HepG2 (cell line): ENCODE data around the gene PLCB1. TPM values are rescaled to one million over a fixed set of nuclear protein-coding genes. Genes with fewer than 3 reads are reported as not detected.
A peak's percentile ranks its signal among the peaks of the same experiment; 100 is the strongest.

Source experiments
- ATAC-seq: fragments of 200-7000 bp; cut with Tn5 transposase; 3 replicates; pipeline ENCODE4 v1.9.1; 2020; ENCODE audit warnings: mild to moderate bottlenecking, moderate library complexity
- BruUV-seq: library from RNA; stranded (reverse); fragments of 400-500 nt; replicated peaks from 2 replicates; lab custom pipeline; 2021; lab: Mats Ljungman, UMichigan
- CTCF ChIA-PET: fragments of 300-600 bp; formaldehyde crosslinking; extraction: SDS; loops from one replicate; lab custom pipeline; 2021; ENCODE audit warnings: low total read pairs, inconsistent platforms, low intra/inter-chr PET ratio; lab: Yijun Ruan, JAX
- POLR2A ChIA-PET: fragments of 350-600 bp; sonication (Branson Sonifier 250); formaldehyde crosslinking; loops from one replicate; lab custom pipeline; 2020; ENCODE audit warnings: antibody characterized with exemption, inconsistent platforms; lab: Yijun Ruan, JAX
- DNase-seq: peaks from one replicate; pipeline ENCODE4 v3.0.0-alpha.2; 2015; ENCODE audit warnings: low spot score
- FAIRE-seq: peaks from 3 replicates; lab custom pipeline; 2011; peaks lifted over from hg19 to GRCh38; lab: Jason Lieb, UNC
- H2AFZ ChIP-seq: one replicate; pipeline ENCODE4 v1.6.1; 2011; ENCODE audit warnings: low read length, inconsistent platforms
- H3K27ac ChIP-seq: fragments of 300-600 bp; 3 replicates; pipeline ENCODE4 v1.8.0; 2011; ENCODE audit warnings: mixed run types, mild to moderate bottlenecking, mixed read lengths, low read length, inconsistent platforms; ENCODE audit not compliant: insufficient read depth; ENCODE audit errors: extremely low read length
- H3K27me3 ChIP-seq, 2 experiments: fragments of 200-600 bp in 1 of 2; 2 replicates in 1 of 2; 3 replicates in 1 of 2; pipeline versions ENCODE4 v1.6.0 to v1.8.0; 2011; ENCODE audit warnings: low read length in 2 of 2, mild to moderate bottlenecking in 2 of 2, moderate library complexity in 2 of 2, inconsistent platforms in 1 of 2; ENCODE audit not compliant: insufficient read depth in 2 of 2, control insufficient read depth in 1 of 2
- H3K36me3 ChIP-seq, 2 experiments: fragments of 200-600 bp in 1 of 2; replicated peaks in 1 of 2; 2 replicates in 1 of 2; 3 replicates in 1 of 2; pipeline versions ENCODE4 v1.5.1 to v1.8.0; 2011; ENCODE audit warnings: low read length in 2 of 2, inconsistent platforms in 1 of 2; ENCODE audit not compliant: insufficient read depth in 2 of 2, control insufficient read depth in 1 of 2
- H3K4me1 ChIP-seq: 2 replicates; pipeline ENCODE4 v1.5.1; 2012; ENCODE audit warnings: low read length, inconsistent platforms; ENCODE audit not compliant: insufficient read depth
- H3K4me2 ChIP-seq: 2 replicates; pipeline ENCODE4 v1.6.0; 2011; ENCODE audit warnings: low read depth, low read length, inconsistent platforms
- H3K4me3 ChIP-seq, 3 experiments: fragments of 200-600 bp in 1 of 3; sonication (generic), shearing (Covaris generic) in 1 of 3; replicated peaks in 1 of 3; 2 replicates each; pipeline ENCODE4 v1.5.1; 2011 to 2016; ENCODE audit warnings: low read length in 3 of 3, inconsistent platforms in 2 of 3, low read depth in 2 of 3, mild to moderate bottlenecking in 2 of 3, control low read depth in 1 of 3, mixed read lengths in 1 of 3; ENCODE audit not compliant: insufficient read depth in 1 of 3
- H3K79me2 ChIP-seq: one replicate; pipeline ENCODE4 v1.6.1; 2011; ENCODE audit warnings: low read length, inconsistent platforms; ENCODE audit not compliant: insufficient read depth
- H3K9ac ChIP-seq: 2 replicates; pipeline ENCODE4 v1.6.0; 2011; ENCODE audit warnings: mild to moderate bottlenecking, low read depth, low read length, inconsistent platforms; ENCODE audit not compliant: insufficient read depth
- H3K9me3 ChIP-seq: 2 replicates; pipeline ENCODE4 v1.5.1; 2012; ENCODE audit warnings: mild to moderate bottlenecking, low read length
- H4K20me1 ChIP-seq: 2 replicates; pipeline ENCODE4 v1.6.0; 2011; ENCODE audit warnings: inconsistent platforms, mild to moderate bottlenecking, low read length, moderate library complexity; ENCODE audit not compliant: insufficient read depth
- AHR ChIP-seq: IDR thresholded peaks from 2 replicates; pipeline ENCODE4 v1.6.1; 2018; ENCODE audit warnings: missing genetic modification reagents, missing compliant biosample characterization
- ATRX ChIP-seq: sonication (generic); formaldehyde crosslinking; IDR thresholded peaks from 2 replicates; pipeline ENCODE4 v1.4.0; 2020; ENCODE audit warnings: missing genetic modification reagents, borderline replicate concordance
- FOSL2 ChIP-seq: sonication (generic); formaldehyde crosslinking; IDR thresholded peaks from 2 replicates; pipeline ENCODE4 v1.4.0; 2020; ENCODE audit warnings: missing genetic modification reagents
- HOMEZ ChIP-seq: IDR thresholded peaks from 2 replicates; pipeline ENCODE4 v1.6.1; 2016; ENCODE audit warnings: low read depth
- IRF9 ChIP-seq: sonication (generic); formaldehyde crosslinking; IDR thresholded peaks from 2 replicates; pipeline ENCODE4 v1.8.0; 2022; ENCODE audit warnings: missing genetic modification reagents, mild to moderate bottlenecking, borderline replicate concordance
- MAFF ChIP-seq: IDR thresholded peaks from 2 replicates; pipeline ENCODE4 v1.6.1; 2011; ENCODE audit warnings: low read depth, low read length, improper control_type of control experiment
- MAFK ChIP-seq, 2 experiments: IDR thresholded peaks in 1 of 2; conservative IDR thresholded peaks in 1 of 2; 2 replicates each; pipeline ENCODE4 v1.6.1; 2011; ENCODE audit warnings: improper control_type of control experiment in 2 of 2, low read length in 2 of 2
- MAX ChIP-seq: IDR thresholded peaks from 2 replicates; pipeline ENCODE4 v1.6.1; 2012; ENCODE audit warnings: inconsistent platforms
- MAZ ChIP-seq, 2 experiments: sonication (generic) in 1 of 2; formaldehyde crosslinking in 1 of 2; IDR thresholded peaks; 2 replicates each; pipeline versions ENCODE4 v1.5.0 to v1.6.1; 2012 to 2020; ENCODE audit warnings: low read depth in 2 of 2, mild to moderate bottlenecking in 2 of 2, borderline replicate concordance in 1 of 2, improper control_type of control experiment in 1 of 2, low read length in 1 of 2, missing genetic modification reagents in 1 of 2, moderate library complexity in 1 of 2
- NFE2 ChIP-seq: sonication (generic); formaldehyde crosslinking; IDR thresholded peaks from 2 replicates; pipeline ENCODE4 v1.4.0; 2020; ENCODE audit warnings: missing genetic modification reagents
- NFE2L2 ChIP-seq: fragments of 150-350 bp; IDR thresholded peaks from 2 replicates; pipeline ENCODE4 v1.6.1; 2014; ENCODE audit warnings: low read length
- NR2F6 ChIP-seq, 2 experiments: IDR thresholded peaks; 2 replicates each; pipeline ENCODE4 v1.6.1; 2016; ENCODE audit warnings: antibody characterized with exemption in 1 of 2, mild to moderate bottlenecking in 1 of 2
- RFXANK ChIP-seq: IDR thresholded peaks from 2 replicates; pipeline ENCODE4 v1.6.1; 2016
- SAP130 ChIP-seq: IDR thresholded peaks from 2 replicates; pipeline ENCODE4 v1.6.1; 2016; ENCODE audit warnings: low read depth
- SMAD1 ChIP-seq: sonication (generic); formaldehyde crosslinking; IDR thresholded peaks from 2 replicates; pipeline ENCODE4 v1.4.0; 2020; ENCODE audit warnings: missing genetic modification reagents, low read depth, mild to moderate bottlenecking, borderline replicate concordance
- SMAD3 ChIP-seq: sonication (generic); formaldehyde crosslinking; IDR thresholded peaks from 2 replicates; pipeline ENCODE4 v1.4.0; 2020; ENCODE audit warnings: missing genetic modification reagents
- SMYD3 ChIP-seq: sonication (generic); formaldehyde crosslinking; IDR thresholded peaks from 2 replicates; pipeline ENCODE4 v1.8.1; 2023; ENCODE audit warnings: mild to moderate bottlenecking, missing genetic modification reagents
- TBX3 ChIP-seq: fragments of 450-650 bp; IDR thresholded peaks from 2 replicates; pipeline ENCODE4 v1.6.1; 2017; ENCODE audit warnings: antibody characterized with exemption, mild to moderate bottlenecking, inconsistent platforms, borderline replicate concordance
- THAP8 ChIP-seq: sonication (generic); formaldehyde crosslinking; IDR thresholded peaks from 2 replicates; pipeline ENCODE4 v1.5.1; 2020; ENCODE audit warnings: missing genetic modification reagents, mild to moderate bottlenecking, borderline replicate concordance
- ZKSCAN8 ChIP-seq: IDR thresholded peaks from 2 replicates; pipeline ENCODE4 v1.6.1; 2016; ENCODE audit warnings: borderline replicate concordance, missing genetic modification reagents, missing compliant biosample characterization
- ZNF121 ChIP-seq: sonication (generic); formaldehyde crosslinking; IDR thresholded peaks from 2 replicates; pipeline ENCODE4 v1.5.0; 2020; ENCODE audit warnings: mild to moderate bottlenecking, missing genetic modification reagents
- ZNF20 ChIP-seq: sonication (generic); formaldehyde crosslinking; IDR thresholded peaks from 2 replicates; pipeline ENCODE4 v1.4.0; 2020; ENCODE audit warnings: mild to moderate bottlenecking, moderate library complexity, missing genetic modification reagents
- ZNF251 ChIP-seq: sonication (generic); formaldehyde crosslinking; IDR thresholded peaks from 2 replicates; pipeline ENCODE4 v1.9.0; 2021; ENCODE audit warnings: mild to moderate bottlenecking, missing genetic modification reagents
- ZNF543 ChIP-seq: sonication (generic); formaldehyde crosslinking; IDR thresholded peaks from 2 replicates; pipeline ENCODE4 v1.4.0; 2020; ENCODE audit warnings: mild to moderate bottlenecking, missing genetic modification reagents
- WGBS: methylation state at CpG from one replicate; pipeline ENCODE4 v1.1.6; 2017; ENCODE audit warnings: low lambda C conversion rate; 5-methylcytosine and 5-hydroxymethylcytosine counted together
- in situ Hi-C: cut with HindIII; loops from 2 replicates; pipeline ENCODE4 v1.10.0; 2017; ENCODE audit warnings: low pct_unique_long_range_greater_than_20kb; ENCODE audit not compliant: extremely low pct_ligation_motif_present
- intact Hi-C: fragments of 100-400 bp; cut with micrococcal nuclease; formaldehyde crosslinking; loops from one replicate; pipeline ENCODE4 v1.10.0; 2022; ENCODE audit not compliant: unreplicated experiment
- polyA plus RNA-seq, 8 experiments: library from polyadenylated mRNA; depleted of rRNA in 3 of 8; stranded (reverse) in 7 of 8; unstranded in 1 of 8; fragments of >200 nt; fragmentation: Illumina TruSeq in 4 of 8; extraction: Trizol in 4 of 8; gene quantifications; 2 replicates each; pipeline versions ENCODE4 v1.2.1 to v1.2.3, GENCODE V29; 2011 to 2016; ENCODE audit warnings: low read depth in 4 of 8, missing spikeins in 1 of 8, mixed read lengths in 1 of 8; ENCODE audit not compliant: insufficient read depth in 1 of 8
- total RNA-seq, 5 experiments: library from RNA; depleted of rRNA; stranded (reverse); fragments of >200 nt; fragmentation: Illumina TruSeq; extraction: Trizol; gene quantifications; 2 replicates each; pipeline ENCODE4 v1.2.3, GENCODE V29; 2016; ENCODE audit warnings: low read depth in 1 of 5

Gene PLCB1
- total and polyA plus RNA-seq, 2 of the 13 experiments (the other 11 are each of a cell fraction or from before 2014, with no cell fraction given): 42.4 to 55.9 TPM

- H4K20me1 ChIP-seq: no peaks in the 10 kb centered on the region
- ChIA-PET POLR2A (no interaction called here), CTCF (no interaction called here)
- no peaks in the 10 kb centered on the region for H3K9me3 ChIP-seq
- H3K4me3 ChIP-seq: no peak overlapping the region
- in situ Hi-C loops (loop anchor here (5.0 kb wide), 1 partner anchor 606 kb away; no protein-coding TSS in a partner anchor), intact Hi-C loops (no loop called here)
- no peak overlapping the region for H3K27ac ChIP-seq
- no TSS peak for BruUV-seq
- H3K4me2 ChIP-seq: no peak overlapping the region
- no peak overlapping the region for H2AFZ ChIP-seq
- 93% methylated on average over 2 of the region's 2 CpGs for WGBS
- H3K4me1 ChIP-seq: peaks cover 6% of the 10 kb centered on the region; the same call in 1 of the 2 replicates
- H3K79me2 ChIP-seq: no peaks in the 10 kb centered on the region
- H3K27me3 ChIP-seq: no peaks in the 10 kb centered on the region
- H3K9ac ChIP-seq: no peak overlapping the region
- FAIRE-seq (no peak), DNase-seq (peak; percentile 60), ATAC-seq (peak; percentile 63)
- H3K36me3 ChIP-seq: peaks cover 11 to 29% of the 10 kb centered on the region in 2 experiments; a peak in 4 of 5 replicates
- TF ChIP-seq MAFK (conservative IDR thresholded peaks at IDR 0.05 in 1 of 2, IDR thresholded peaks at IDR 0.05 in 1 of 2; ENCODE audit: low read length in 2 of 2): peak; percentile 46 to 78
- TF ChIP-seq HOMEZ: no peak
- TF ChIP-seq RFXANK: no peak
- TF ChIP-seq MAX: no peak
- peak; percentile 55 for TF ChIP-seq MAFF
- TF ChIP-seq SMAD3: no peak
- no peak for TF ChIP-seq SMYD3 (CRISPR knock-in tag)
- no peak for TF ChIP-seq AHR
- peak; percentile 91 for TF ChIP-seq FOSL2
- TF ChIP-seq TBX3: no peak
- TF ChIP-seq MAZ (IDR thresholded peaks at IDR 0.05; ENCODE audit: borderline replicate concordance, low read depth, low read length): no peak
- no peak for TF ChIP-seq MAZ (CRISPR knock-in tag; IDR thresholded peaks at IDR 0.05; ENCODE audit: low read depth)
- no peak for TF ChIP-seq ZNF121 (CRISPR knock-in tag)
- no peak for TF ChIP-seq ZNF251 (CRISPR knock-in tag)
- TF ChIP-seq NFE2 (CRISPR knock-in tag): peak; percentile 88
- no peak for TF ChIP-seq ZNF20 (CRISPR knock-in tag)
- no peak for TF ChIP-seq THAP8
- TF ChIP-seq NFE2L2: peak; percentile 89; the same call in 1 of the 2 replicates
- peak; percentile 16; the same call in 1 of the 2 replicates for TF ChIP-seq SAP130 (CRISPR knock-in tag)
- no peak for TF ChIP-seq ATRX (CRISPR knock-in tag)
- no peak for TF ChIP-seq IRF9 (CRISPR knock-in tag)
- TF ChIP-seq SMAD1 (CRISPR knock-in tag): no peak
- no peak for TF ChIP-seq NR2F6 (IDR thresholded peaks at IDR 0.05)
- TF ChIP-seq NR2F6 (CRISPR knock-in tag; IDR thresholded peaks at IDR 0.05): no peak
- no peak for TF ChIP-seq ZKSCAN8 (CRISPR knock-in tag)
- no peak for TF ChIP-seq ZNF543 (CRISPR knock-in tag)
Observed at GRCh38 chr20:8756410-8756809, 624.3 kb downstream of the PLCB1 start.
